Omental fat pad (tissue), 4 donors: ENCODE measurements around the gene ADTRP. TPM values are rescaled to one million over a fixed set of nuclear protein-coding genes. Genes with fewer than 3 reads are reported as not detected.

Experiments
- ATAC-seq: fragments of 150-250 bp; one replicate; pipeline ENCODE4 v1.9.1; 2016; ENCODE audit warnings: mild to moderate bottlenecking, moderate library complexity; ENCODE audit not compliant: low FRiP score
- DNase-seq: peaks from one replicate; pipeline ENCODE4 v3.0.0-alpha.2; 2019; ENCODE audit warnings: low spot score
- CTCF ChIP-seq, 3 donors: fragments of 450-650 bp; IDR thresholded peaks; one replicate each; pipeline ENCODE4 v1.5.1; 2016 to 2017; ENCODE audit warnings: antibody characterized with exemption in 3 of 3, mild to moderate bottlenecking in 3 of 3, moderate library complexity in 2 of 3
- total RNA-seq, 4 donors: library from RNA; depleted of rRNA; stranded (reverse); fragments of >200 nt; gene quantifications; one replicate each; pipeline ENCODE4 v1.1.0, GENCODE V29; 2016

The ADTRP gene
- total RNA-seq, 4 donors from 2014 or later = 0.31 to 2.4 (median 0.37) TPM; not detected in 1

- no peak for DNase-seq
- no peak for TF ChIP-seq CTCF (IDR thresholded peaks at IDR 0.05)
- no peak for ATAC-seq
Measured at GRCh38 chr6:11727998-11728961, 50.3 kb downstream of the ADTRP start.

- no peak for ATAC-seq
- no peak for DNase-seq
- TF ChIP-seq CTCF (IDR thresholded peaks at IDR 0.05) = no peak
Measured at GRCh38 chr6:11727346-11727997, 51.1 kb downstream of the ADTRP start.

- ATAC-seq = no peak
- TF ChIP-seq CTCF (IDR thresholded peaks at IDR 0.05) = no peak
- no peak for DNase-seq
Measured at GRCh38 chr6:11724286-11724685, 54.3 kb downstream of the ADTRP start.

GRCh38 chr6:11722805-11723631 lies 55.6 kb downstream of the ADTRP start:
- DNase-seq = no peak
- TF ChIP-seq CTCF (IDR thresholded peaks at IDR 0.05) = no peak
- ATAC-seq = no peak

GRCh38 chr6:11722220-11722619 lies 56.4 kb downstream of the ADTRP start:
- ATAC-seq (no peak), DNase-seq (no peak)
- TF ChIP-seq CTCF (IDR thresholded peaks at IDR 0.05) = no peak

- no peak for ATAC-seq
- TF ChIP-seq CTCF (IDR thresholded peaks at IDR 0.05) = no peak
- DNase-seq = no peak
Measured at GRCh38 chr6:11718463-11718862, 60.1 kb downstream of the ADTRP start.
